SK-N-SH (cell line): ENCODE measurements around the gene TRIM22.

Experiments used
- CTCF ChIP-seq: fragments of 200-600 bp; sonication (generic); IDR thresholded peaks from 2 replicates; pipeline ENCODE4 v1.6.1; 2017; ENCODE audit warnings: antibody characterized with exemption, mild to moderate bottlenecking, moderate library complexity
- EP300 ChIP-seq, 2 experiments: IDR thresholded peaks; 2 replicates each; pipeline versions ENCODE4 v1.4.0 to v1.6.1; 2012; ENCODE audit warnings: borderline replicate concordance in 1 of 2, low read depth in 1 of 2, low read length in 1 of 2
- JUND ChIP-seq: IDR thresholded peaks from 2 replicates; pipeline ENCODE4 v1.4.0; 2012
- POLR2AphosphoS5 ChIP-seq: IDR thresholded peaks from 2 replicates; pipeline ENCODE4 v1.6.1; 2012; ENCODE audit warnings: low read depth, low read length
- RAD21 ChIP-seq: IDR thresholded peaks from 2 replicates; pipeline ENCODE4 v1.6.1; 2012; ENCODE audit warnings: mild to moderate bottlenecking, low read length
- YY1 ChIP-seq: IDR thresholded peaks from 2 replicates; pipeline ENCODE4 v1.4.0; 2012; ENCODE audit warnings: low read depth, mild to moderate bottlenecking

DNA sequence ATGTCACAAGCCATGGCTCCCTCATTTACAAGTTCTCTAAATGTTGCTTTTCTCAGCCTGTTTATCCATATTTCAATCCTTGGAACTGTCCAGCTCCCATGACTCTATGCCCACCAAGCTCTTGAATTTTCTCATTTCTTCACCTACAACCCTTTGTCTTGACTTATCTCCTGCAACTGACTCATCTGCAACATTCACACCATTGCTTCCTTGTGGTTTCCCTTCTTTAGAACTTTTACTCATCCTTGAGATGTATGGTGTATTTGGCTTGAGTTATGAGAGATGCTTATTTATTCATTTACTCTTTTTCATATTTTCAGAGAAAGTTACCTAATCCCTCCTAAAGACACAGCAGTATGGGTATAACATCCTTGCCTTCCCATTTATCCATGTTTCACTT is 46.0 kb upstream of the TRIM22 start:
- TF ChIP-seq POLR2AphosphoS5 (no peak), CTCF (no peak), JUND (no peak), RAD21 (no peak), EP300 (IDR thresholded peaks at IDR 0.05; ENCODE audit: borderline replicate concordance in 1 of 2, low read depth in 1 of 2, low read length in 1 of 2) (no peak), YY1 (no peak)
